Rectal smooth muscle tissue (tissue), 1 donor: Measurements from ENCODE around the gene DLG2.

Experiments
- H3K27ac ChIP-seq: one replicate; pipeline ENCODE4 v1.7.0; 2013; ENCODE audit warnings: low read depth, low read length, inconsistent platforms
- H3K27me3 ChIP-seq: one replicate; pipeline ENCODE4 v1.7.0; 2013; ENCODE audit warnings: low read length; ENCODE audit not compliant: control insufficient read depth, insufficient read depth
- H3K36me3 ChIP-seq: one replicate; pipeline ENCODE4 v1.7.0; 2013; ENCODE audit warnings: low read length; ENCODE audit not compliant: control insufficient read depth, insufficient read depth
- H3K4me1 ChIP-seq: one replicate; pipeline ENCODE4 v1.7.0; 2013; ENCODE audit warnings: low read length; ENCODE audit not compliant: control insufficient read depth, insufficient read depth
- H3K4me3 ChIP-seq: one replicate; pipeline ENCODE4 v1.7.0; 2013; ENCODE audit warnings: low read length
- H3K9ac ChIP-seq: one replicate; pipeline ENCODE4 v1.7.0; 2013; ENCODE audit warnings: low read length

DLG2 gene

GRCh38 chr11:83642500-83642899 lies 1984.6 kb downstream of the DLG2 start:
- Histone ChIP-seq H3K27me3 (no peaks in the 10 kb centered on the region), H3K36me3 (no peaks in the 10 kb centered on the region), H3K9ac (no peak overlapping the region), H3K27ac (no peak overlapping the region), H3K4me1 (no peaks in the 10 kb centered on the region), H3K4me3 (no peak overlapping the region)

- Histone ChIP-seq H3K27me3 (no peaks in the 10 kb centered on the region), H3K36me3 (no peaks in the 10 kb centered on the region), H3K27ac (no peak overlapping the region), H3K4me3 (no peak overlapping the region), H3K4me1 (no peaks in the 10 kb centered on the region), H3K9ac (no peak overlapping the region)
These were observed 1985.6 kb downstream of the DLG2 start for GRCh38 chr11:83641511-83641910.

- no peaks in the 10 kb centered on the region for H3K4me1 ChIP-seq
- no peak overlapping the region for H3K4me3 ChIP-seq
- H3K27me3 ChIP-seq: no peaks in the 10 kb centered on the region
- H3K27ac ChIP-seq: no peak overlapping the region
- H3K9ac ChIP-seq: no peak overlapping the region
- no peaks in the 10 kb centered on the region for H3K36me3 ChIP-seq
These were observed 1987.0 kb downstream of the DLG2 start for GRCh38 chr11:83639995-83640758.

GRCh38 chr11:83635166-83635565 lies 1992.0 kb downstream of the DLG2 start:
- H3K9ac ChIP-seq: no peak overlapping the region
- no peaks in the 10 kb centered on the region for H3K36me3 ChIP-seq
- H3K27ac ChIP-seq: no peak overlapping the region
- H3K27me3 ChIP-seq: no peaks in the 10 kb centered on the region
- no peaks in the 10 kb centered on the region for H3K4me1 ChIP-seq
- no peak overlapping the region for H3K4me3 ChIP-seq

GRCh38 chr11:83630211-83630610 lies 1996.9 kb downstream of the DLG2 start:
- Histone ChIP-seq H3K27ac (no peak overlapping the region), H3K4me1 (no peaks in the 10 kb centered on the region), H3K4me3 (no peak overlapping the region), H3K36me3 (no peaks in the 10 kb centered on the region), H3K27me3 (no peaks in the 10 kb centered on the region), H3K9ac (no peak overlapping the region)

GRCh38 chr11:83629775-83630174 lies 1997.4 kb downstream of the DLG2 start:
- H3K4me1 ChIP-seq: no peaks in the 10 kb centered on the region
- no peak overlapping the region for H3K27ac ChIP-seq
- H3K27me3 ChIP-seq: no peaks in the 10 kb centered on the region
- no peaks in the 10 kb centered on the region for H3K36me3 ChIP-seq
- no peak overlapping the region for H3K9ac ChIP-seq
- no peak overlapping the region for H3K4me3 ChIP-seq

GRCh38 chr11:83628622-83629355 lies 1998.4 kb downstream of the DLG2 start:
- H3K36me3 ChIP-seq: no peaks in the 10 kb centered on the region
- no peaks in the 10 kb centered on the region for H3K4me1 ChIP-seq
- no peak overlapping the region for H3K4me3 ChIP-seq
- H3K27me3 ChIP-seq: no peaks in the 10 kb centered on the region
- H3K27ac ChIP-seq: no peak overlapping the region
- no peak overlapping the region for H3K9ac ChIP-seq

- Histone ChIP-seq H3K36me3 (no peaks in the 10 kb centered on the region), H3K27ac (no peak overlapping the region), H3K4me3 (no peak overlapping the region), H3K27me3 (no peaks in the 10 kb centered on the region), H3K9ac (no peak overlapping the region), H3K4me1 (no peaks in the 10 kb centered on the region)
These were observed 2001.8 kb downstream of the DLG2 start for GRCh38 chr11:83625336-83625735.

GRCh38 chr11:83617671-83618070 lies 2009.5 kb downstream of the DLG2 start:
- H3K4me3 ChIP-seq: no peak overlapping the region
- H3K27me3 ChIP-seq: no peaks in the 10 kb centered on the region
- H3K4me1 ChIP-seq: no peaks in the 10 kb centered on the region
- H3K36me3 ChIP-seq: no peaks in the 10 kb centered on the region
- no peak overlapping the region for H3K27ac ChIP-seq
- no peak overlapping the region for H3K9ac ChIP-seq

- H3K4me3 ChIP-seq: no peak overlapping the region
- H3K36me3 ChIP-seq: no peaks in the 10 kb centered on the region
- no peak overlapping the region for H3K27ac ChIP-seq
- no peaks in the 10 kb centered on the region for H3K4me1 ChIP-seq
- H3K27me3 ChIP-seq: no peaks in the 10 kb centered on the region
- H3K9ac ChIP-seq: no peak overlapping the region
These were observed 2013.4 kb downstream of the DLG2 start for GRCh38 chr11:83613767-83614121.

GRCh38 chr11:83612891-83613766 lies 2014.0 kb downstream of the DLG2 start:
- H3K36me3 ChIP-seq: no peaks in the 10 kb centered on the region
- H3K4me1 ChIP-seq: no peaks in the 10 kb centered on the region
- H3K4me3 ChIP-seq: no peak overlapping the region
- no peaks in the 10 kb centered on the region for H3K27me3 ChIP-seq
- H3K27ac ChIP-seq: no peak overlapping the region
- no peak overlapping the region for H3K9ac ChIP-seq

- H3K36me3 ChIP-seq: no peaks in the 10 kb centered on the region
- no peak overlapping the region for H3K4me3 ChIP-seq
- H3K27ac ChIP-seq: no peak overlapping the region
- H3K4me1 ChIP-seq: no peaks in the 10 kb centered on the region
- H3K9ac ChIP-seq: no peak overlapping the region
- H3K27me3 ChIP-seq: no peaks in the 10 kb centered on the region
These were observed 2015.5 kb downstream of the DLG2 start for GRCh38 chr11:83611600-83611999.
